Left lung (tissue), 10 donors: ENCODE data around the gene KCNQ1OT1. TPM values are rescaled to one million over a fixed set of nuclear protein-coding genes. Genes with fewer than 3 reads are reported as not detected.

Experiments used
- ATAC-seq: fragments of 200-7000 bp; cut with Tn5 transposase; one replicate; pipeline ENCODE4 v1.9.1; 2020; ENCODE audit warnings: moderate library complexity
- DNase-seq, 4 donors: peaks; one replicate each; pipeline ENCODE4 v3.0.0-alpha.2; 2013 to 2020
- H3K27ac ChIP-seq, 2 donors: fragments of 200-600 bp; sonication (generic) in 1 of 2; one replicate each; pipeline versions ENCODE4 v1.5.0 to v1.8.0; 2020 to 2021
- H3K27me3 ChIP-seq, 2 donors: fragments of 200-600 bp; sonication (generic) in 1 of 2; one replicate each; pipeline versions ENCODE4 v1.5.0 to v1.8.0; 2020 to 2021
- H3K36me3 ChIP-seq, 2 donors: fragments of 200-600 bp; sonication (generic) in 1 of 2; one replicate each; pipeline versions ENCODE4 v1.5.0 to v1.8.0; 2020 to 2021
- H3K4me1 ChIP-seq, 2 donors: fragments of 200-600 bp; one replicate each; pipeline ENCODE4 v1.8.0; 2021
- H3K4me3 ChIP-seq, 2 donors: fragments of 200-600 bp; sonication (generic) in 1 of 2; one replicate each; pipeline versions ENCODE4 v1.5.0 to v1.8.0; 2020 to 2021; ENCODE audit warnings: mild to moderate bottlenecking in 1 of 2
- H3K9me3 ChIP-seq, 2 donors: fragments of 200-600 bp; sonication (generic) in 1 of 2; one replicate each; pipeline versions ENCODE4 v1.5.0 to v1.8.0; 2020 to 2021
- intact Hi-C, 2 donors: fragments of 100-400 bp; cut with DNase I; formaldehyde crosslinking; loops; one replicate each; pipeline versions ENCODE4 v1.11.2 to v1.14.2; 2022
- polyA plus RNA-seq, 6 donors: library from polyadenylated mRNA; unstranded; fragments of 120-200 nt; gene quantifications; one replicate each; pipeline ENCODE4 v1.2.1, GENCODE V29; 2013; ENCODE audit not compliant: insufficient read length in 6 of 6
- total RNA-seq, 2 donors: library from RNA; stranded (reverse); fragmentation: NEBNext Ultra II Directional; extraction: Animal tissue kit (Norgen Biotek cat#: 25700); gene quantifications; one replicate each; pipeline ENCODE4 v1.2.1, GENCODE V29; 2021
- TF ChIP-seq, protein P1 (sequence below), 2 donors: fragments of 200-600 bp; sonication (generic) in 1 of 2; IDR thresholded peaks; one replicate each; pipeline versions ENCODE4 v1.5.0 to v1.8.0; 2021; ENCODE audit warnings: antibody characterized with exemption in 2 of 2
- donor health status: DM: no; HTN: yes; CAD: no.
- donor health status: DM: no; HTN: no; CAD: no.

KCNQ1OT1 gene
- total and polyA plus RNA-seq, 8 donors = 1.9 to 2.9 (median 2.7) TPM

GRCh38 chr11:2612884-2613571, 86.8 kb downstream of the KCNQ1OT1 start:
- no peak for ATAC-seq
- H3K27ac ChIP-seq = no peak overlapping the region
- TF ChIP-seq, protein P1, sequence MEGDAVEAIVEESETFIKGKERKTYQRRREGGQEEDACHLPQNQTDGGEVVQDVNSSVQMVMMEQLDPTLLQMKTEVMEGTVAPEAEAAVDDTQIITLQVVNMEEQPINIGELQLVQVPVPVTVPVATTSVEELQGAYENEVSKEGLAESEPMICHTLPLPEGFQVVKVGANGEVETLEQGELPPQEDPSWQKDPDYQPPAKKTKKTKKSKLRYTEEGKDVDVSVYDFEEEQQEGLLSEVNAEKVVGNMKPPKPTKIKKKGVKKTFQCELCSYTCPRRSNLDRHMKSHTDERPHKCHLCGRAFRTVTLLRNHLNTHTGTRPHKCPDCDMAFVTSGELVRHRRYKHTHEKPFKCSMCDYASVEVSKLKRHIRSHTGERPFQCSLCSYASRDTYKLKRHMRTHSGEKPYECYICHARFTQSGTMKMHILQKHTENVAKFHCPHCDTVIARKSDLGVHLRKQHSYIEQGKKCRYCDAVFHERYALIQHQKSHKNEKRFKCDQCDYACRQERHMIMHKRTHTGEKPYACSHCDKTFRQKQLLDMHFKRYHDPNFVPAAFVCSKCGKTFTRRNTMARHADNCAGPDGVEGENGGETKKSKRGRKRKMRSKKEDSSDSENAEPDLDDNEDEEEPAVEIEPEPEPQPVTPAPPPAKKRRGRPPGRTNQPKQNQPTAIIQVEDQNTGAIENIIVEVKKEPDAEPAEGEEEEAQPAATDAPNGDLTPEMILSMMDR (IDR thresholded peaks at IDR 0.05) = no peak

GRCh38 chr11:2609345-2609744, 90.4 kb downstream of the KCNQ1OT1 start:
- TF ChIP-seq, protein P1 (IDR thresholded peaks at IDR 0.05) = no peak
- DNase-seq (no peak), ATAC-seq (no peak)
- no peak overlapping the region for H3K4me3 ChIP-seq
- no peaks in the 10 kb centered on the region for H3K36me3 ChIP-seq
- no peak overlapping the region for H3K27ac ChIP-seq
- H3K27me3 ChIP-seq = no peaks in the 10 kb centered on the region
- H3K4me1 ChIP-seq = no peaks in the 10 kb centered on the region
- H3K9me3 ChIP-seq = peaks cover 5 to 19% of the 10 kb centered on the region in 2 donors
- intact Hi-C loops = no loop called here

More at GRCh38 chr11:2612884-2613571, 86.8 kb downstream of the KCNQ1OT1 start:
- Histone ChIP-seq H3K27me3 (no peaks in the 10 kb centered on the region), H3K4me3 (no peak overlapping the region), H3K4me1 (no peaks in the 10 kb centered on the region), H3K9me3 (peaks cover 5 to 19% of the 10 kb centered on the region in 2 donors), H3K36me3 (no peaks in the 10 kb centered on the region)
- DNase-seq = no peak
- intact Hi-C loops = no loop called here

- ATAC-seq = no peak
- intact Hi-C loops = no loop called here
Measured at GRCh38 chr11:2599561-2600189, 100.1 kb downstream of the KCNQ1OT1 start.

DNA sequence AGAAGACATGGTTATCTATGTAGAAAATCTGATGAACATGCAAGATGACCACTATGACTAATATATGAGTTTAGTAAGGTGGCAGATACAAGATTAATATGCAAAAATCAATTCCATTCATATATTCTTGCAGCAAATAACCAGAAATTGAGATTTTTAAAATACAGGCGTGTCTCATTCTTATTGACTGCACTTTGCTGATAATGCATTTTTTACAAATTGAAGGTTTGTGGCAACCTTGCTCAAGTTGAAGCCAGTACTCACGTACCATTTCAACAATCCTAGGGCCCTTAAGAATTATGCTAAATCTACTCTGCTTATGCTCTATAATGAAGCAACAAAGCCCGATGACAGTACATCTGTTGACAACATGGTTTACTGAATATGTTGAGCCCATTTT, 104.6 kb downstream of the KCNQ1OT1 start:
- TF ChIP-seq, protein P1 (IDR thresholded peaks at IDR 0.05) = no peak
- intact Hi-C loops = no loop called here
- no peak for ATAC-seq
- H3K27ac ChIP-seq = no peak overlapping the region
- H3K4me1 ChIP-seq = no peaks in the 10 kb centered on the region
- H3K27me3 ChIP-seq = no peaks in the 10 kb centered on the region
- peaks cover 0 to 13% of the 10 kb centered on the region in 2 donors for H3K36me3 ChIP-seq
- H3K4me3 ChIP-seq = no peak overlapping the region
- no peak for DNase-seq
- H3K9me3 ChIP-seq = peaks cover 0 to 18% of the 10 kb centered on the region in 2 donors

More at GRCh38 chr11:2599561-2600189, 100.1 kb downstream of the KCNQ1OT1 start:
- no peak overlapping the region for H3K4me3 ChIP-seq
- peaks cover 0 to 18% of the 10 kb centered on the region in 2 donors for H3K9me3 ChIP-seq
- no peaks in the 10 kb centered on the region for H3K36me3 ChIP-seq
- DNase-seq = peak in 1 of 4 donors; percentile 21
- peak overlapping the region in 1 of 2 donors; percentile 45 for H3K27ac ChIP-seq
- TF ChIP-seq, protein P1 (IDR thresholded peaks at IDR 0.05) = no peak
- no peaks in the 10 kb centered on the region for H3K27me3 ChIP-seq
- H3K4me1 ChIP-seq = no peaks in the 10 kb centered on the region

GRCh38 chr11:2594267-2594666, 105.5 kb downstream of the KCNQ1OT1 start:
- H3K36me3 ChIP-seq = peaks cover 0 to 22% of the 10 kb centered on the region in 2 donors
- no peak overlapping the region for H3K27ac ChIP-seq
- ATAC-seq = no peak
- TF ChIP-seq, protein P1 (IDR thresholded peaks at IDR 0.05) = no peak
- DNase-seq = no peak
- H3K9me3 ChIP-seq = peaks cover 0 to 18% of the 10 kb centered on the region in 2 donors
- no peaks in the 10 kb centered on the region for H3K4me1 ChIP-seq
- H3K4me3 ChIP-seq = no peak overlapping the region
- no peaks in the 10 kb centered on the region for H3K27me3 ChIP-seq
- intact Hi-C loops = no loop called here
